HG02610 (cell line): ENCODE results near the gene GPR52.

Source experiments
- ATAC-seq: cut with Tn5 transposase; IDR thresholded peaks from one replicate; pipeline ENCODE4 v1.9.1; 2021; ENCODE audit warnings: mild to moderate bottlenecking, moderate library complexity; ENCODE audit not compliant: unreplicated experiment

GPR52 gene

DNA sequence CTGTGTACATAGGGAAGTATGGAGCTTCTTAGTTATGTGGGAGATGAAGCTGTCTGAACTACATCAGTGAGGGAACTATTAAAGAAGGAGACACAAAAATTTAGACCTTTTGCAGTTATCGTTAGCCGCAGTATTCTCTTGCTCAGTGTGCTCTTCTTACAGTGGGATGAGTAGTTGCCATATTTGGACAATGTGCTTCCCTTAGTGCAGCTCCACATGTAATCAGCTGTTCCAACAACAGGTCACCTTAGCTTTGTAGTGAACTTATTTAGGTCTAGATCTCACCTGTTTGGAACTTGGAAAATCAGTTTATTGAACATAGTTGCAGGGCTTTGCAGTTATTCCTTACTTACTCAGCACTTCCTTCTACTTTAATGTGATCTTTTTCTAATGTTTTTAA is 18.1 kb downstream of the GPR52 start:
- ATAC-seq, result no peak

DNA sequence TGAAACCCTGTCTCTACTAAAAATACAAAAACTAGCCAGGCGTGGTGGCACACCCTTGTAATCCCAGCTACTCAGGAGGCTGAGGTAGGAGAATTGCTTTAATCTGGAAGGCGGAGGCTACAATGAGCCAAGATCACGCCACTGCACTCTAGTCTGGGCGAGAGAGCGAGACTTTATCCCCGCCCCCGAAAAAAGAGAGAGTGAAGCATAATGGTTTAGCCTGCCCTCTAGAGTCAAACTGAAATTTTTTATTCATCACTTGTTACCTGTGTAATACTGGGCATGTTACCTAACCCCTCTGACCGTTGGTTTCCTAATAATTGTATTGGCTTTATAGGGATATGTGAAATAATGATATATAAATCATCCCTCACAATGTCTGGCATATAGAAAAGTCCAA is 18.8 kb downstream of the GPR52 start:
- ATAC-seq, result no peak

DNA sequence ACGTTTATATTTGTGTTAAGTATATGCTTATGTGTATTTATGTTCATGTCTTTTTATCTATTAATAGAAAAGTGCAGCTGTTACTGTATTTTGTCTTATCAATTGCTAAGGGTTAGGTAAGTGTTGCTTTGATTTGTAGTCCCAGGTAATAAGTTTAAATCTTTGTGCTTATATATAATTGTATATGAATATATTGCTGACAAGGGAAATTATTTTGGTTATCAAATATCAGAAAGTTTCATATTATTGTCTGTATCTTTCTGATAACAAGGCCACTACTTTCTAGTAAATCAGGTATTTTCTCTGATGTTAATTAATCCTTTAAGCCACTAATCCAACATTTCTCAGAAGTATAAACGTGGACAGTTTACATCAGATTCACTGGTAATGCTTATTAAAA is 21.3 kb downstream of the GPR52 start:
- no peak for ATAC-seq

DNA sequence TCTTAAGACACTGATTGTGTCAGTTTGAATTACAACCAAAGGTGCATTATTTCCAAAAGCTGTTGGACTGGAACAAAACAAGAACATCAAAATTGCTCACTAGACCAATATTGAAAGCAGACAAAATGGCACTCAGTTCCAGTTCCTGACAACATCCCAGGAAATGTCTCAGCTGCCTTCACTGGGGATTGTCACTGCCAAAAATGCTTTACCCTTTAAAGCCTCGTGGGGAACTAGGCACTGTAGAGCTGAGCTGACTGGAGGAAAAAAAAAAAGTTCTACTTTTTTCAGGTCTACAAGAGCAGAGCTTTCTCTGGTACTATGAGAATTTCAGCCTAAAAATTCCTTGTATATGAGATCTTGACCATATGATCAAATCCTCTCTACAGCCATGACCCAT is 21.9 kb downstream of the GPR52 start:
- no peak for ATAC-seq

DNA sequence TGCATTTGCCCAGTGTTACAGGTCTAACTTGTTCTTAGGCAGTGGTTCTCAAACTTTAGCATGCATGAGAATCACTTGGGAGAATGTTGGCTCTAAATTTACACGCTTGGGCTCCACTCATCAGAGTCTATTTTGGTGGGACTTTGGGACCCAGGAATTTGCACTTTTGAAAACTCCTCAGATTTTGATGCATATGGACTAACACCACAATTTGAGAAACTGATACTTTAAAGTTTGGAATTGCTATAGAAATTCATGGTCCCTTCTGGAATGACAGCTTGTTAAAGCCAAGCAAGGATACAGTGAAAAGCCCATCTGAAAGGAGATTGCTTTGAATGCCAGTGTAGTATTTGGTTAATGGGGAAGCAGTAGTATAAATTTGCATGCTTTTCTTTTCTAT is 31.5 kb downstream of the GPR52 start:
- ATAC-seq, result no peak

DNA sequence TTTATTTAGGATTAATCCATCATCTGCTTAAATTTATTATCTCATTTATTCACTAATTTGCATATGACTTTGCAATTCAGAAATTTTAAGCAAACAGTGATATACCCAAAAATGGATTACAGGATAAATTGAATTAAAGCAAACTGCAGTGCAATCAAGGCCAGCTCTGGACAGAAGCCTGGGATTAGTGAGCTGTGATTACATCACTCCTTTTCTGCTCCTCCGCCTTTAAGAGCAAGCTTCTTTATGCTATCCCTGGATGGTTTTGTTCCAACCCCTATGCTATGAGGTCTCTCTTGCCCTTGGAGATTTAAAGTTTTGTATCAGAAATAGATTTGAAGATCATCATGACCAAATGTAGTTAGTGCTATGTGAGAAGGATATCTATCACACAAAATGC is 32.6 kb downstream of the GPR52 start:
- ATAC-seq, result no peak

DNA sequence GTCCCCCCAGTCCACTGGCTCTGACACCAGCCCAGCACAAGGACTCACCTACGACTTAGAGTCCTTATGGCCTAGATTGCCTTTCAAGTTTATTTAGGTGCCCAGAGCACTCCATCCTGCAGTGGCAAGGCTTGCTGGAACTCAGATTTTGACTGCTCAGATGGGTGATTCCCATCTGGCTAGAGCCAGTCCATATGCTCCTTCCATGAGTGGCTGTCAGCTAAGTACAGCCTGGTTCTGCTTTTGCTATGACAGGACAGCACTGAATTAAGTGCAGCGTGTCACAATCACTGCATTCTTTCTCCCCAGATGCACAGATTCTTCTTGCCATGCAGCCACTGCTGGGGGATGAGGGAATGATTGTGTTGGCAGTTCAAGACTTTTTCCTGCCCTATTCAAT is 43.8 kb downstream of the GPR52 start:
- no peak for ATAC-seq

DNA sequence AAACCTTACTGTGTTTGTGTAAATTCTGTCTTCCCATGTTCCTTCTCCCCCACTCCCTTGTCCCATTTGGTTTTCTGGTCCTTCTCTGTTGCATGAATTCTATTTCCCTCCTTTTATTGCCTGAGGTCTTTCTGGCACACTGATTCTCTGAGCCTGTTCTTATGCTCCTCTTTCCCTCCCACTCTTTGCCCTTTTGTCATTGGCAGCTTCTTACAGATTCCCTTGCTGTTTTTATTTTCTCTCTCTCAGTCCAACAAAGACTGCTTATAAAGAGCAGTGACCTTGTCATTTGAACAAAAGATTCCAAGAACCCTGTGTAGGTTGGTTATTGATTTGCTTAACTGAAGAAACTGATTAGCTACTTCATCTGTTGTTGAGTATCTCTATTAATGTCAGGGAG is 49.7 kb downstream of the GPR52 start:
- no peak for ATAC-seq
